HG02763 (cell line): Measurements from ENCODE around the gene LRRK2.
A peak's percentile ranks its signal among the peaks of the same experiment; 100 is the strongest.
"Not testable (repeated sequence)": the region's sequence is repeated elsewhere in the genome, so short reads cannot be mapped to it uniquely, and the experiment has no call there.

ENCODE experiments used
- ATAC-seq: cut with Tn5 transposase; IDR thresholded peaks from one replicate; pipeline ENCODE4 v1.9.1; 2021; ENCODE audit warnings: mild to moderate bottlenecking, moderate library complexity; ENCODE audit not compliant: unreplicated experiment

Gene LRRK2

DNA sequence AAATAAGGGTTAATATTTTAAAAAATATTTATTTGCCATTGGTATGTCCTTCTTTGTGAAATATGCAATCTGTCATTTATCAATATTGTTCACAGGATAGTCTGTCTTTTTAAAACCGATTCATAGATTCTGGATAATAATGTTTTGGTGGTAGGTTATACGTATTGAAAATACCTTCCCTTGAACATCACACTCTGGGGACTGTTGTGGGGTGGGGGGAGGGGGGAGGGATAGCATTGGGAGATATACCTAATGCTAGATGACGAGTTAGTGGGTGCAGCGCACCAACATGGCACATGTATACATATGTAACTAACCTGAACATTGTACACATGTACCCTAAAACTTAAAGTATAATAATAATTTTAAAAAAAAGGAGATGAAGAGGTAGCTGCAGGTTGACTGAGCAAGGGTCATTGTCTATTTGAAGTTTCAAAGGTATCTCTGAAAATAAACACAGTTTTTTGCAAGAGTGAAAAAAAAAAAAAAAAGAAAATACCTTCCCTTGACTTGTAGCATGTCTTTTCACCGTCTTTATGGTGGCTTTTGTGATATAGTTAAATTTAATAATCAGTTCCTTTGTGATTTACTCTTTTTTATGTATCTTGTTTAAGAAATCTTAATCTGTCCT is 19.8 kb downstream of the LRRK2 start:
- not testable (repeated sequence) for ATAC-seq

- ATAC-seq = no peak
Observed at GRCh38 chr12:40248034-40248433, 23.2 kb downstream of the LRRK2 start.

DNA sequence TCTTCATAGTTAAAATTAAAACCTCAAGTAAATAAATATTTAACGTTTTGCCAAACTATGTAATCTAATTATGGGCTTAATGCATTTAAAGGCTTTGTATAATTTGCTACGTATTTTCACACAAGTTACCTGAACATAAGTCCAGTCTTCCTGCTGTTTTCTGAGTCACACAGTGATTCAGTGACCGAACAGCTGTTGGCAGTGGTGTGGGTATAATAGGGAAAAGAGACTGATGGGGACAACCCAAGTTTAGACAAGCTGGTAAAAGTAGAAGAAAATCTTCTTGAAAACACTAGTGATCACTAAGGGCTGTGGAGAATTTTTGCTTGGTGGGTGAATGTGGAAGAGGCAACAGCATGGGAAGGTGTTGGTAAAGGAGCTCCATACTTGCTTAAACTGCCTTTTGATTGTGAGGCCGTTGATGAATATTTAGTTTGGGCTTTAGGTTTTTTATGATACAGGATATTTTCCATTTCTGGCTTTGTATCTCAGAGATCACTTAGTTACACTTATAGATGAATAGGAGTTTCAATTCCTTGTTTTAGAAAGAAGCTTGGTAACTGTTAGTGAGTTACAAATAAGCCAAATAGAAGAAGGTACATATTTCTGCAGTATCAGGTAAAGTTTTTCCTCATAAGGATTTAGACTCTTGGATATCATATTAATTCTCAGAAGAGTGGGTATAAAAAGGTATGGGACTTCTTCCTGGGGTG is 23.9 kb downstream of the LRRK2 start:
- ATAC-seq = peak; percentile 59

GRCh38 chr12:40250652-40251051 is 25.9 kb downstream of the LRRK2 start:
- not testable (repeated sequence) for ATAC-seq

DNA sequence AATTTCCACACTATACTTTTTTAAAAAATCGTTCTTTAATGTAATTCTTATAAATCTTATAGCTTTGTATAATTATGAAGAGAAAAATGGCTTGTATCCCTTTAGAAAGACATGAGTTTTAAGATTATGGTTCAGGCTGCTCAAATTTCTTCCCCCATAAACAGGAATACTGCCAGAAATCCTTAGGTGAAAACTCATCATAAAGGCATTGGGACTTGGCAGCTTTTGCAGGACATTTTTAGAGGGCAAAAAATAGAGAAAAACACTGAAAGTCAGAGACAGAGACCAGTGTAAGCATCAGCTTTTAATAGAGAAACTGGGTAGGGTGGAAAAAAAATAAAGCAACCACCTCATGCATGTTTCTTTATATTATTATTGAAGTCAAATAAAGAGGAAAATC is 29.1 kb downstream of the LRRK2 start:
- ATAC-seq = no peak

- no peak for ATAC-seq
Observed at GRCh38 chr12:40254455-40255085, 29.8 kb downstream of the LRRK2 start.

- no peak for ATAC-seq
Observed at GRCh38 chr12:40258371-40258770, 33.6 kb downstream of the LRRK2 start.

- peak; percentile 51 for ATAC-seq
Observed at GRCh38 chr12:40261937-40262336, 37.1 kb downstream of the LRRK2 start.

GRCh38 chr12:40262657-40263056 is 37.9 kb downstream of the LRRK2 start:
- ATAC-seq = peak; percentile 92

DNA sequence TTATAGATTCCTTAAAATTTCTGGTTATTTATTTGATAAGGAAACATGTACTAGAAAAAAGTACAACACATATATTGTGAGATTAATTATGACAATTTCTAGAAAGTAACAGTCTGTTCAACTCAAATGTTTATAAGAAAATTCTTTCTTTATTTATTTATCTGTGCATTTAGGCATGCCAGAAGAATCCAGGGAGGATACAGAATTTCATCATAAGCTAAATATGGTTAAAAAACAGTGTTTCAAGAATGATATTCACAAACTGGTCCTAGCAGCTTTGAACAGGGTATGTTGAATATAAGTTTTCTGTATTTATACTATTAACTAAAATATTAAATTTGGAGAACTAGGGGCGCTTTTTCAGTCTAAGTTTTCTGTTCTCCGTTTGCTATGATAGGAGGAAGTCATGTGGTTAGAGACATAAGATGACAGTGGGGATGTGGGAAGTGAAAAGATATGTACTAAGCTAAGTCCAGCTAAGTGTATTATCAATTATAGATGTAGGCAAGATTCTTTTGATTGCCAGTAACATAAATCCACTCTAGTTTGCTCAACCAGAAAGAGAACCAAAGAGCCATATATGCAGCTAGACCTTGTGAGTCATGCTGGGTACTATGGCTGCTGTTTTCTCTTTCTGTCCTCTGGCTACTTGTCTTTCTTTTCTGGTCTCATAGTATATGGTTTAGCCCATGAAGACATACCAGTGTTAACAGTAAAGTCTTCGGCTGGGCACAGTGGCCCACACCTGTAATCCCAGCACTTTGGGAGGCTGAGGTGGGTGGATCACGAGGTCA is 39.0 kb downstream of the LRRK2 start:
- ATAC-seq = no peak

DNA sequence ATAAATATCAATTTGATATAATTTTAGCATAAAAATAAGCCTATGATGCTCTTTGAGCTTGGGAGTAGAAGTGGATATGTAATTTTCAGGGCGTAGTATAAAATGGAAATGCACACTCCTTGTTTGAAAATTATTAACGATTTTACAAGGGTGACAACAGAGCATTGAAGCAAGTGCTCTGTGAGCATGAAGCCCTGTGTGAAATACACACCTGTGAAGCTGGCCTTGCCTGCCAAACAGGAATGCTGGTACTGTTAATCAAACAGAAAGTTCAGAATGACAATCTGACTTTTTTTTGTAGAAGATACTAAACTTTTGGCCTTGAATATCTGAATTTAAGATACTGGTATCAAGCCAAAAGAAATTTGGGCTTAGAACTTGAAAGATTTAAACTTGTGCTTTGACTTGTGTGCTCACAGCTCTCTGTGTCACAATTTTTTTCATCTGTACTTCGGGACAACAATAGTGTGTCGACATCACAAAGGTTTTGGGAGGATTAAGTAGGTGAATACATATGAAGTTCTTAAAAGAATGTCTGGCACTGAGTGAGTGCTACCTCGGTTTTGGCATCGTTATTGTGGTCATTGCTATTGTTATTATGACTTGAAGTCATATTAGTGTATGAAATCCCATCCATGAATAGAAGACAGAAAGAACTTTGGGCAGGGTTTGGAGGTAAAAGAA is 47.3 kb downstream of the LRRK2 start:
- no peak for ATAC-seq

DNA sequence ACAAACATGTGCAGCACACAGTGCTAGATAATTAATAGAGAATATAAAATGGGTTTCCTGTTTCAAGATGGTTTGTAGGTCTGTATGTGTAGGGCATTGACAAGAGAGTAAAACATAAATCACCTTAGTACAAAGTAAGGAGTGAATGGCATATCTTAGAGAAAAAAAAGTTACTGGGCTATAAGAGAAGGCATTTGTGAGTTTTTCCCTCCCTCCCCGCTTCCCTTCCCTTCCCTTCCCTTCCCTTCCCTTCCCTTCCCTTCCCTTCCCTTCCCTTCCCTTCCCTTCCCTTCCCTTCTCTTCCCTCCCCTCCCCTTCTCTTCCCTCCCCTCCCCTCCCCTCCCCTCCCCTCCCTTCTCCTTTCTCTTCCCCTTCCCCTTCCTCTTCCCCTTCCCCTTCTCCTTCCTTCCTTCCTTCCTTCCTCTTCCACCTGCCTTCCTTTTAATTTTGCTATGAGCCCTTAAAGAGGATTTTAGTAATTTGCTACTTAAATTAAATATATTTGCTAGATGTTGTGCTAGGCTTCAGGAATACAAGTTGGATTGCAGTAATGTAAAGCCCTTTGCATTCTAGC is 57.1 kb downstream of the LRRK2 start:
- ATAC-seq = no peak

DNA sequence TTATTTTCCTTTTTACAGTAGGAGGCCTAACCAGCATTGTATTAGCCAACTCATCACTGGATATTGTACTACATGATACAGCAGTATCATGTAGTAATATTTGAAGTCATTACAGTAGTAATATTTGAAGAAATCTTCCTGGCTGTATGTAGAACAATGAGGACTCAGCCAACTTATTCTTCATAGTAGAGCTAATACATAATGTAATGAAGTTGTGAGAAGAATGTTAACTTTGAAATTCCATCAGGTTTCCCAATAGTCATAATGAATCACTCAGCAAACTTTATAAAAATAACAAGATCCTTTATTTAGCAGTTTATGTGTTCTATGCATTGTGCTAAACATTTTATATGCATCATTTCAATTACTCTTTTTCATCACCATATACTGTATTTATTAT is 61.8 kb downstream of the LRRK2 start:
- no peak for ATAC-seq

DNA sequence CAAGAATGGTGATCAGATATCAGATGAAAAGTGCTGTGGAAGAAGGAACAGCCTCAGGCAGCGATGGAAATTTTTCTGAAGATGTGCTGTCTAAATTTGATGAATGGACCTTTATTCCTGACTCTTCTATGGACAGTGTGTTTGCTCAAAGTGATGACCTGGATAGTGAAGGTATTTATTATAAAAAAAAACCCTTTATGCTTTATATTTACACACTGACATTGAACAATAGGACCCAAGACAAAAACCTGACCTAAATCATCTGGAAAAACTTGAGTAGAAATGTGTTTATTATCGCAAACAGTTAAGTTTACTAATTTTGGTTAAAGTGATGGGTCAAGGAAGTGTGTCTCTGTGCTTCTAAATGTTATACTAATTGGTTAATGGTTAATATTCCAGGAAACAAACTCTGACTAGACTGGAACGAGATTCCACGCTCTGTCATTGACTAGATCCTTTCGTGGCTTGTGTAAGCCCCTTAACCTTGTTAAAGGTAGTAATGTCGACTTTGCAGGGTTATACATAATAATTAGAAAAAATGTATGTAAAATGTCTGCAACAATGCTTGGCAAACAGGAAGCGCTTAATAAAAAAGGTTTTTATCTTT is 62.7 kb downstream of the LRRK2 start:
- no peak for ATAC-seq

DNA sequence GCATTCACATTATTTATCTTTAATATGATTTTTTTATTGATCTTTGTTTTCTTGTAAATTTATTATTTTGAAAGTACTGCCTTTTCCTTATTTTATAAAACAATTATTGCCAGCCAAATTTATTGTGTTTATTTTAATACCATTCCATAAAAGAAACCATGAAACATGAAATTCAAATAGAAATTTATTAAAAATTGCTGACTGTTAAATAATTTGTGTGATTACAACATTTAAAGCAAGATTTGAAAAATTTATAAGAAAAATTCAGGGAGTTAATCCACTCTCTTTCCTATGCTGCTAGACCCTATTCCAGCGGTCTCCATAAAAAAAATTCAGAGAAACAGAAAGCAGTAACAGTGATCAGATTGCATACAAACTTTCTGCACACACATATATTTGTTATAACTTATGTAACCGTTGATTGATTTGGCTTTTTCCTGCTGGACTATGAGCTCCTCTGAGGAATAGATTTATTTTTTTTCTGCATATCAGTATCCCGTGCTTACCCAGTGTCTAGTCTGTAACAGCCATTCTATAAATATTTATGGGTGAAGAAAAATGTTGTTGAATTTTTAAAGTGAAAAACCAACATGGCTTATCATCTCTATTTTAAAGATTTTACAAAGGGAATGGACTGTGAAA is 68.1 kb downstream of the LRRK2 start:
- ATAC-seq = no peak

- ATAC-seq = no peak
Observed at GRCh38 chr12:40298341-40298740, 73.5 kb downstream of the LRRK2 start.

GRCh38 chr12:40300490-40300889 is 75.7 kb downstream of the LRRK2 start:
- ATAC-seq = no peak

DNA sequence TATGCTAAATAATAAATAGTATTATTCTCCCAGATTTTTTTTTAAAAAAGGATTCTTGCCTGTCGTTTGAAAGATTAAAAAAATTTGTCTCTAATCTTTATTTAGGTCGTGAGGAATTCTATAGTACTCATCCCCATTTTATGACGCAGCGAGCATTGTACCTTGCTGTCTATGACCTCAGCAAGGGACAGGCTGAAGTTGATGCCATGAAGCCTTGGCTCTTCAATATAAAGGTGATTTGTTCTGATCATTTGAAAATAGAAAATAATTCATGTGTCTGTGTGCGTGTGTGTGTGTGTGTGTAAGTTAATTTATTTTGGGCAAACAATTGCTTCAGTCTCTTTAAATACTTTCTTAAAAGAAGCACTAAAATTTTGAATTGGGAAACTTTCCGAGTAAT is 84.2 kb downstream of the LRRK2 start:
- no peak for ATAC-seq

GRCh38 chr12:40310211-40310610 is 85.4 kb downstream of the LRRK2 start:
- no peak for ATAC-seq

- no peak for ATAC-seq
Observed at GRCh38 chr12:40312196-40312595, 87.4 kb downstream of the LRRK2 start.
